GM18507 (cell line): ENCODE measurements around the gene IL6ST.
"Not testable (repeated sequence)": the region's sequence is repeated elsewhere in the genome, so short reads cannot be mapped to it uniquely, and the experiment has no call there.

ENCODE experiments used
- DNase-seq: peaks from one replicate; pipeline ENCODE4 v3.0.0; 2011; ENCODE audit warnings: low read depth; ENCODE audit not compliant: insufficient read length; ENCODE audit errors: extremely low spot score
- FAIRE-seq: peaks from 2 replicates; lab custom pipeline; 2011; peaks lifted over from hg19 to GRCh38; lab: Jason Lieb, UNC

The IL6ST gene

DNA sequence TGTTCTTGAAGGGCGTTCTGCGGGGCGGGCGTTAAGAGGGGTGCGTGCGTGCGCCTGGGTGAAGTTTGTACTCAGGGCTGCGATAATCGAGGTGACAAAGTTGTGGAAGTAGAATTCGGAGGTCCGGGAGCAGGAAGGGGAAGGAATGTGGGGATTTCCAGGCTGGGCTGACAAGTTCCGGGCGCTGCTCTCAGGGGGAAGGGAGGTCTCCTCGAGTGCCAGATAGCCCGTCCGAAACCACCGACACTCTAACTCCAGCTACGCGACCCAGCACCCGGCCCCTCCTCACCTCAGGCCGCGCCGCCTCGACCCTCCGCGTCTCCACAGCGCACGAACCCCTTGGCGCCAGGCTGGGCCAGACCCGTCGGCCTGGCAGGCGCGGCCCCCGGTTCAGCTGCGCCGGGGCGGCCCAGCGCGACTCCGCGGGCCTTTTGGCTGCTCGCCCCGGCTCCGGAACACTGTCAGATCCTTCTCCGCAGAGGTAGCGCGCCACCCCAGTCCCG lies at the start of gene IL6ST:
Gene IL6ST (minus strand): TSS at position 469 of the 503 bp plus-strand sequence. CDS start 18,685 bp downstream, outside the sequence.
- DNase-seq (peak; percentile 23), FAIRE-seq (no peak)

DNA sequence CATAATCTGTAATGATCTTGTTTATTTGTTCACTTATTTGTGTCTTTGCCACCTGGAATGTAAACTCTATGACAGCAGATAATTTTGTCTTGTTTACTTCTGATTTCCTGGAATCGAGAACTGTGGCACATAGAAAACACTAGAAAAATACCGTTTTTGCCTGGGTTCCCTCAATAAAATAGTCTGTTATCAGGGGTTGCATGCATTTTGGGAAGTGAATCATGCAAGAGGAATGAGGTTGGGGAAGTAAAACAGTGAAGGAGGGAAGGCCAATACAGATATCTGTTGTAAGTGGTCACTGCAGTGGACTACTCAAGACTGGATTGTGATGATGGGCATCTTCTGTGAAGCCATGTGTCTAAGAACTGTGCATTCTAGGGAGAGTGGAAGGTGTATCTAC lies 45.2 kb upstream of the IL6ST start:
- no peak for DNase-seq
- FAIRE-seq, result no peak

DNA sequence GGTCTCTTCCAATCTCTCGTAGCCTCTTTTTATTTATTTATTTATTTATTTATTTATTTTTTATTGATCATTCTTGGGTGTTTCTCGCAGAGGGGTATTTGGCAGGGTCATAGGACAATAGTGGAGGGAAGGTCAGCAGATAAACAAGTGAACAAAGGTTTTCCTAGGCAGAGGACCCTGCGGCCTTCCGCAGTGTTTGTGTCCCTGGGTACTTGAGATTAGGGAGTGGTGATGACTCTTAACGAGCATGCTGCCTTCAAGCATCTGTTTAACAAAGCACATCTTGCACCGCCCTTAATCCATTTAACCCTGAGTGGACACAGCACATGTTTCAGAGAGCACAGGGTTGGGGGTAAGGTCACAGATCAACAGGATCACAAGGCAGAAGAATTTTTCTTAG lies 43.4 kb upstream of the IL6ST start:
- DNase-seq, FAIRE-seq: not testable (repeated sequence)

DNA sequence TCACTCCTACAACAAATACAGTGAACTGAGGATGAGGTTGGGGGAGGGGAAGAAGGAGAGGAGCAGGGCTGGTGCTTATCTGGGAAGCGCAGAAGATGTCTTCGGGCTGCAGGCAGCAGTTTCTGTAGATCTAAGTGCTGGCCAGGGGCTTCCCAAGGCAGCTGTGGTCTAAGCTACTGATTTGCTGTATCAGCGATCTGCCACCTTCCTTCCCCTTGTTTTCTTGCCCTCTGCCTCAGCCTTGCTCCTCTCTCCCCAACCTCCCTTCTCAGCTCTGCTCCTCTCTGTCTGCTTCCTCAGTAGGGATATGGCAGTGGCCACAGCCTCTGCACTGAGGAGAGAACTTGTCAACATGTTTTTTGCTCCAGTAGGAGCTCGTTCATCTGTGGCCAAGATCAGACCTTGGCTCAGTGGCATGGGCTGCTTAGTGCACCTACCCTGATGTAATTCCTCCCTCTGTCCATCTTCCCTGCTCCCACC lies 42.8 kb upstream of the IL6ST start:
- FAIRE-seq, result no peak
- DNase-seq, result no peak

DNA sequence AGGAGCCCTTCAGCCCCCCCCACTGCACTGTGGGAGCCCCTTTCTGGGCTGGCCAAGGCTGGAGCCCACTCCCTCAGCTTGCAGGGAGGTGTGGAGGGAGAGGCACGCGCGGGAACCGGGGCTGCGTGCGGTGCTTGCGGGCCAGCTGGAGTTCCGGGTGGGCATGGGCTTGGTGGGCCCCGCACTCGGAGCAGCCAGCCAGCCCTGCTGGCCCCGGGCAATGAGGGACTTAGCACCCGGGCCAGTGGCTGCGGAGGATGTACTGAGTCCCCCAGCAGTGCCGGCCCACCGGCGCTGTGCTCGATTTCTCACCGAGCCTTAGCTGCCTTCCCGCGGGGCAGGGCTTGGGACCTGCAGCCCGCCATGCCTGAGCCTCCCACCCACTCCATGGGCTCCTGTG lies 40.6 kb upstream of the IL6ST start:
- not testable (repeated sequence) for FAIRE-seq, DNase-seq

DNA sequence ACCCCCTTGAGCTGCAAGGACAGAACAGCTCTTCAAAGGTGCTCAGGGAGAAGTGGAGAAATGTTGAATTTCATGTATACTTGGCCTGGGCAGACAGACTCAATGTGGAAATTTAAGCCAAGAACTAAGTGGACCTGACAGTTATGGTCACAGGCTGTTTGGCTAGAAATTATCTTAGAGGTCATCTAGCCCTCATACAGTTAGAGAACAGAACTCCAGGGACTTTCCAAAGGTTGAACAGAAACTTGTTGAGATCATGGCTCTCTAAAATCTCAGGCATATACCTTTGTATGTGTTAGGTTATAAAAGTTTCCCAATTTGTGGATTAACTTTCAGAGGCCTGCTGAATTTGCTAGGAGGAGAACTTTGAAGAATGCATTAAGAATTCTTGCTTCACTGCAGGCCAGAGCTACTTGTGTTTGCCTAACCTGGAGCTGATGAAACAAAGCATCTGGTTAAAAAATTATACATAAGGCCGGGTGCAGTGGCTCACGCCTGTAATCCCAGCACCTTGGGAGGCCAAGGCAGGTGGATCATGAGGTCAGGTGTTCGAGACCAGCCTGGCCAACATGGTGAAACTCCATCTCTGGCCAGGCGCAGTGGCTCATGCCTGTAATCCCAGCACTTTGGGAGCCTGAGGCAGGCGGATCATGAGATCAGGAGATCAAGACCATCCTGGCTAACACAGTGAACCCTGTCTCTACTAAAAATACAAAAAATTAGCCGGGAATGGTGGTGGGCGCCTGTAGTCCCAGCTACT lies 35.3 kb upstream of the IL6ST start:
- DNase-seq, result not testable (repeated sequence)
- FAIRE-seq, result peak; percentile 47

DNA sequence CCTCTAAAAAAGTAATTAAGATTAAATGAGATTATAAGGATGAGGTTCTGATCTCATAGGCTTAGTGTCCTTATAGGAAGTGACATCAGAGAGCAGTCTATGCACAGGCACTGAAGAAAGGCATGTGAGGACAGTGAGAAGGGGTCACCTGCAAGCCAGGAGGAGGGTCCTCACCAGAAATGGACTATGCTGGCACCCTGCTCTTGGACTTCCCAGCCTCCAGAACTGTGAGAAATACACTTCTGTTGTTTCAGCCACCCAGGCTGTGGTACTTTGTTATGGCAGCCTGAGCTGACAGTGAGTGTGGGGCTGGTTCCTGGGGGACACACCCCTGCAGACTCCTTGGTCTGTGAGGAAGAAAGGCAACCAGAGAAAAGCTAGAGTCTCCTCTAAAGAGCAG lies 34.7 kb upstream of the IL6ST start:
- no peak for FAIRE-seq
- no peak for DNase-seq

DNA sequence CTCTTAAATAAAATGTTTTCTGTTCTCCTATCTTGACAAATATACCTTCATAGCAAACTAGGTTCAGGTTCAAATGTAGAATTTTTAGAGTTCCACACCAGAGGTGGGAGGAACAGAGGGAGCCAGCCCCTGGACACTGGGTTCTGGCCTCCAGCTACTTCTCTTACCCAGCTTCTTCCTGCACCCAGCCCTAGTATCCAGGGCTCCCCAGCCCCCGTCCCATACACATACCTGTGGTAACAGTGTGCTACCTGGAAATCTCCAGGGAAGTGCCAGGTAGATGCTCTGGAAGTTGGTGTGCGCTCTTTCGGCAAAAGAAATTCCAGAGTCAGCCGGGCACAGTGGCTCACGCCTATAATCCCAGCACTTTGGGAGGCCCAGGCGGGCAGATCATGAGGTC lies 33.9 kb upstream of the IL6ST start:
- no peak for DNase-seq
- no peak for FAIRE-seq

DNA sequence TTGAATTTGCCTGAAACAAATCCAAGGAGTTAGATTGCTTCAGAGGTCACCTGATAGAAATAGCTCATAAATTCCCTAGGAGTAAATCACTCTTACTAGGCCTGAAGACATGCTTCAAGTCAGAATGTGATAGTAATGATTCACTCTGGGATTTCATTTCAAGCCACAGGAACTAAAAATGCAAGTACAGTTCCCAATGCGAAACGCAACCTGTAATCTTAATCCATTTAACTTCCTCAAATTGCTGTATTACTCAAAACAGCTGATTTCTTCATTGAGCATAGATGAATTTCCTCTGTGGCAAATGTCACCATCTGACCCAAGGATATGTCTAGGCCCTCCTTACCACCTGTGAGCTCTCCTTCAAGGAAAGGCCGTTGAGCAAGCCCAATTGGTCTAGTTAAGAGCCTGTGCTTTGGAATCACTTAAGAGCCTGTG lies 32.1 kb upstream of the IL6ST start:
- FAIRE-seq (peak; percentile 90), DNase-seq (peak; percentile 42)

DNA sequence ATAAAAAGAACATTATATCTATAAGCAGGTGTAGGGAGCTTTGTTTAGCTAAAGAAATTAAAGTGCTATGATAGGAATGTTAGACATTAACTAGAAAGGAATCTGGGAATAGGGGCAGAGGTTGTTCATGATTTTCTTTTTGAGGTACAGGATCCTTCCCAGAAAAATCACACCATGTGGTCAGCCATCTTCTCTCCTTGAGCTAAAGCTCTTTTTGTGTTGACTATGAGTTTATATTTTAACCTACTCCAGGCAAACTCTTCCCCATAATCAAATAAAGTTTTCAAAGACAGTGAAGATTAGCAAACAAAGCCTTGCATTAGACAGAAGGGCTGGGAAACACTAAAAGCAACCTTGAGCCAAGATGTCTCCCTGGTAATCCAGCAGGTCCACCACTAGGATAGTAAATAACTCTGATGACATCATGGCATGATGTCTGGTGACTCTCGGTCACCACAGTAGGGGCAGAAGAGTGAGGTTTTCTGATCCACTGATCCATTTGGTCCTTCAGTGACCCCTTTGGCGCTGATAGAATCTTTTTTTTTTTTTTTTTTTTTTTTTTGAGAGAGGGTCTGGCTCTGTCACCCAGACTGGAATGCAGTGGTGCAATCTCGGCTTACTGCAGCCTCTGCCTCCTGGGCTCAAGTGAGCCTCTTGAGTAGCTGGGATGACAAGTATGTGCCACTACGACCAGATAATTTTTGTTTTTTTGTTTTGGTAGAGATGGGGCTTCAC lies 30.6 kb upstream of the IL6ST start:
- DNase-seq, result no peak
- no peak for FAIRE-seq

DNA sequence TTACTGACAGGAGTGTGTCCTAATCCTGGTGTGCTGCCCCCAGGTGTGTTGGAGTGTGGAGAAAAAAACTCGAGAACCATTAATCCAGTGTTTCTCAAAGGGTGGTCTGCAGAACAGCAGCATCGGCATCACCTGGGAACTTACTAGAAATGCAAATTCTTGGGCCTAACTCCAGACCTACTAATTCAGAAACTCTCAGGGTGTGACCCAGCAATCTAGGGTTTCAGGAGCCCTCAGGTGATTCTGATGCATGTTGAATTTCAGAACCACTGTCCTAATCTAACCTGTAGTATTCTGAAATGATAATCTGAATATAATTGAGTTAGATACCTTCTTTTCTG lies 30.0 kb upstream of the IL6ST start:
- DNase-seq, result no peak
- peak; percentile 42 for FAIRE-seq

DNA sequence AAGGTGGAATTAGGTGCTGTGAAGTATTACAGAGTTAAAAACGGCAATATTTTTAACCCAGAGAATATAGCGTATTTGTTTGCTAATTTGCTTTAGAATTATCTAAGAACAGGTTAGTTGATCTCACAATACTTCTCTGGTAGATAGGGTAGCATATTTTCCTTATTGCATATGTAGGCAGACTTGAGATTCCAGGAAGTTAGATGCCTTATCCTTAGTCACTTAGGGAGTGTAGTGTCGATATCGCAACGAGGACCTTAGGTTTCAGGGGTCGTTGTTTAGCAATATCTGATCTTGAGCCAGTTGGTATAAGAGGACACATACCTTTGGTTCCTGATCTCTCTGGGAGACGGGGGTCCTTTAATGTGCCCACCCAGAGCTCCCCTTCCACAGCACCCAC lies 28.5 kb upstream of the IL6ST start:
- FAIRE-seq (no peak), DNase-seq (no peak)

DNA sequence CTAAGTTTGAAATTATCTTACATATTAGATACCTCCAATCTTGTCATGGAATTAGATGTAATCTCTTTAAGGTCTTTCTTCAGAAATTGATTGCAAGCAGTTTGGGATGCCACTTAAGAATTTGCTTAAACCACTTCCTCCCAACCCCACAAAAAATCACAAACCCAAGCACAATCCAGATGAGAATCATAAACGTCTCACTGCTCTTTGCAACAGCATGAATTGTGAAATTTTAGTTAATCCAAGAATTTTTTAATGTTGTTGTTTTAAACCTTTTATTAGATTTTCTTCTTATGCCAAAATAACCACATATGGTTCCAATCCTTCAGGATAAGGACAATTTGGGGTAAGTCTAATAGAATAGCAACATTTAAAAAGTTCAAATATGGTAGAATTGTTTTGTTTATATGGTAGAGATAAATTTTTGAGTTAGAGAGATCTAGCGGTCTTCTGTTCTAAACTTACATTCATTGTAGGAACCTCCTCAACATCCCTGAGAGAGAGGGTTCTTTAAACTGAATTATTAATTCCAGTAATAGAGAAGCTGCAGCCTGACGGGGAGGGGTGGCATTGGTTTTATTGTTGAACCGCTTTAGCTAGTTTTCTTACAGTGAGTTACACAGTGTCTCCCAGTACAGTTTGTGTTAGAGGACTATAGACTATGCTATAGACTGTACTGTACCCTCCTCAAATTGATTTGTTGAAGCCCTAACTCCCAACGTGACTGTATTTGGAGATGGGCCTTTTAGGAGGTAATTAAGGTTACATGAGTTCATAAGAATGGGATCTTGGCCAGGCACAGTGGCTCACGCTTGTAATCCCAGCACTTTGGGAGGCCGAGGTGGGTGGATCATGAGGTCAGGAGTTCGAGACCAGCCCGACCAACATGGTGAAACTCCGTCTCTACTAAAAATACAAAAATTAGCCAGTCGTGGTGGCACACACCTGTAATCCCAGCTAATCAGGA lies 24.8 kb upstream of the IL6ST start:
- FAIRE-seq (peak; percentile 45), DNase-seq (no peak)

DNA sequence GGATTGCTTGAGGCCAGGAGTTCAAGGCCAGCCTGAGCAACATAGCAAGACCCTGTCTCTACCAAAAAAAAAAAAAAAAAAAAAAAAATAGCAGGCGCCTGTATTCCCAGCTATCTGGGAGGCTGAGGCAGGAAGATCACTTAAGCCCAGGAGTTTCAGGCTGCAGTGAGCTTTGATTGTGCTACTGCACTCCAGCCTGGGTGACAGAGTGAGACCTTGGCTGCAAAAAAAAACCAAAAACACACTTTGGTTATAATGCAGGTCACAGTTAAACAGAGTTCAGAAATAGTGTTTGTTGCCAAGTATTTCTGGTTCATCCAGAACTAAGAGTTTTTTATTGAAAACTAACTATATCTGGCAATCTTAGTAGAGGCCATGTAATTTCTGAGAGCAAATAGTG lies 24.1 kb upstream of the IL6ST start:
- DNase-seq (no peak), FAIRE-seq (no peak)

DNA sequence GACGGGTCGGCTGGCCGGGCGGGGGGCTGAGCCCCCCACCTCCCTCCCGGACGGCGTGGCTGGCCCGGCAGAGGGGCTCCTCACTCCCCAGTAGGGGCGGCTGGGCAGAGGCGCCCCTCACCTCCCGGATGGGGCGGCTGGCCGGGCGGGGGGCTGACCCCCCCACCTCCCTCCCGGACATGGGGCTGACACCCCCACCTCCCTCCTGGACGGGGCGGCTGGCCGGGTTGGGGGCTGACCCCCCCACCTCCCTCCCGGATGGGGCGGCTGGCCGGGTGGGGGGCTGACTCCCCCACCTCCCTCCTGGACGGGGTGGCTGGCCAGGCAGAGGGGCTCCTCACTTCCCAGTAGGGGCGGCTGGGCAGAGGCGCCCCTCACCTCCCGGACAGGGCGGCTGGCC lies 19.9 kb upstream of the IL6ST start:
- not testable (repeated sequence) for FAIRE-seq, DNase-seq

DNA sequence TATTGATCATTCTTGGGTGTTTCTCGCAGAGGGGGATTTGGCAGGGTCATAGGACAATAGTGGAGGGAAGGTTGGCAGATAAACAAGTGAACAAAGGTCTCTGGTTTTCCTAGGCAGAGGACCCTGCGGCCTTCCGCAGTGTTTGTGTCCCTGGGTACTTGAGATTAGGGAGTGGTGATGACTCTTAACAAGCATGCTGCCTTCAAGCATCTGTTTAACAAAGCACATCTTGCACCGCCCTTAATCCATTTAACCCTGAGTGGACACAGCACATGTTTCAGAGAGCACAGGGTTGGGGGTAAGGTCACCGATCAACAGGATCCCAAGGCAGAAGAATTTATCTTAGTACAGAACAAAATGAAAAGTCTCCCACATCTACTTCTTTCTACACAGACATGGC lies 19.2 kb upstream of the IL6ST start:
- FAIRE-seq, result not testable (repeated sequence)

DNA sequence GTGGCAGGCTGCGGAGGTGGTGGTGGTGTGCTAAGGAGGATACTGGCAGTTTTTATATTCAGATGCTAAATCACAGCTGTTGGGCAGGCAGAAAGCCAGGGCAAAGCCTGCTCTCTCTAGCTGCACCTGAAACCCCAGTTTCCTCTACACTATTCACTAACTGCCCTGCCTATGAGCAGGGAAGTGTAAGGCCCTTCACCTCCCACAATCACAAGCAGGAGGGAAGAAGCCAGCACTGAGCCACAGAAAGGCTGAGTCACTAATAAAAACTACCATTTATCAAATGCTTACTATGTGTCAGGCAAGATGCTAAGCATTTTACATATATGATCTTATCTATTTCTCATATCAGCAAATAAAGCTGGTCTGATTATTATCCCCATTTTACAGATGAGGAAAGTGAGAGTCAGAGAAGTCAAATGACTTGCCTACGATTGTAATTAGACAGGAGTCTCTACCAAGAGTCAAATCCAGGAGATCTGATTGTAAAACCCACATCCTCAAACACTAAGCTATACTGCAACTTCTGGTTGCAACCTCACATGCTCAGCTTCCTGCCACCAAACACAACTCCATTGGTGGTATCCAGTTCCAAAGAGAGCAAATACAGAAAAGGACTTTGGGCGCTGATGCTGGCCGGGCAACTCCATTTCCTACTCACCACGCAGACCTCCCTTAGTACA lies 17.7 kb upstream of the IL6ST start:
- DNase-seq (no peak), FAIRE-seq (peak; percentile 69)

More for the DNA sequence above, 19.2 kb upstream of the IL6ST start:
- DNase-seq, result not testable (repeated sequence)

DNA sequence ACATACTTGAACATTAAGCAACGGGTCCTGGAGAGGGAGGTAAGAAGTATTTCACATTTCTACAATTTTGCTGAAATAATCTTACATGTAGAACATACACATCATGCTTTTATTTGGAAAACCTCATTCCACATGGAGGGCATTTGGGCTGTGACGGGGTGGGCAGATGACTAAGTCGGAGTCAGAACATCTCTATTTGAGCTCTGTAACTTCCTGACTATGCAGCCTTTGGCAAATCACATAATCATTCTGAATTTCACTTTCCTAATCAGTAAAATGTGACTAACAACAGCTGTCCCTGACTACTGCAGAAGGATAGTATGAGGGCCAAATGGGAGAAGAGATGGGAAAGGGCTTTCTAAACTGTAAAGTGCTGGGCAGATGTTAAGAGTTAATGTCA lies 17.1 kb upstream of the IL6ST start:
- DNase-seq (no peak), FAIRE-seq (no peak)

DNA sequence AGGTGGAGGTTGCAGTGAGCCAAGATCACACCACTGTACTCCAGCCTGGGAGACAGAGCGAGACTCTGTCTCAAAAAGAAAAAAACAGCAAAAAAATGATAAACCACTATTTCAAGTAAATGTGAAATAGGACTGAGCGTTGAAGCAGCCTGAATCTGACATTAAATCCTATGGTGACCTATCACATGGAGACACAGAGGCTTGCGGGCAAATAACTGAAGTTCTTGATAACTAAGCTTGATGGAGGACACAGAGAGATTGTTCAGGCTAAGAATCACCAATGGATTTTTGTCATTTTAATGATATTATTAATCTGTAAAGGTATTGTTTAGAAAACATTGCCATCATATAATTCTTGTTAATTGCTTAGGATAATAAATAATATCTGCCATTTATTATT lies 15.7 kb upstream of the IL6ST start:
- DNase-seq, result no peak
- no peak for FAIRE-seq
